GM10847 (cell line): ENCODE results near the gene ZMYM3.

Source experiments
- POLR2A ChIP-seq: IDR thresholded peaks from 2 replicates; pipeline ENCODE4 v1.6.1; 2011; ENCODE audit not compliant: insufficient read length; ENCODE audit errors: extremely low read depth

Gene ZMYM3

DNA sequence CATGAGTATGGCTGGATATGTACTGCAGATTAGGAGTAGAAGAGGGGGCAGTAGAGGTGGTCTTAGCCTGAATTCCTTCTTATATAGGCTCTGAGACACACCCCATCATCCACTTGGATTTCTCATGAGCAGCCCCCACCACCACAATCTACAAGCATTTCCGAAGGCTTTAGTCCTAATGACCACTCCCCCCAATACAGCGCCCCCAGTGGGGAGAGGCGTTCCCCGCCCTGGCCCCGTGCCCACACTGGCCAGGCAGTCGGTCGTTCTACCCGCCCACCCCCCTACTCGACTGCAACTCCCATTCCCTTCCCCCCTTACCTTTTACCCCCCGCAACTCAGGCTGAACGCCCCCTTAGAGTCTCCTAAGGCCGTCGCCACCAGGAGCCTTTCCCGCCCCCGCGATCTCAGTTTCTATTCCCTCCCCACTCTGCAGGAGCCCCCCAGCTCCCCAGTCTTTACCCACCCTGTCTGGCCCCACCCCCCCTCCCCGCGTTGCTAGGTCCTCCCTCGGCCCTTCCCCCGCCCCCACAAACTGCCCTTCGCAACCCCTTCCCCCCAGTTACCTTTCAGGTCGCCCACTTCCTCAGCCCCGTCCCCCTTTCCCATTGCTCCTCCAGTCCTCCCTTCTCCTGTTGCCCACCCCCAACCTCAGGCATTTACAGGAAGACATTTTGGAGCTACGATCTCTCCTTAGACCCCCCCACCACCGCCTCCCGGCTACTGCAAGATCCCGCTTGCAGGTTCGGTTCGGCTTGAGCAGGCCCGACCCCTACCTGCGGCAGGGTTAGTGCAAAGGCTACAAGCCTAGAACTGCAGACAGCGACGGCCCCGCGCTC lies 468 bp downstream of the ZMYM3 start:
- no peak for TF ChIP-seq POLR2A

DNA sequence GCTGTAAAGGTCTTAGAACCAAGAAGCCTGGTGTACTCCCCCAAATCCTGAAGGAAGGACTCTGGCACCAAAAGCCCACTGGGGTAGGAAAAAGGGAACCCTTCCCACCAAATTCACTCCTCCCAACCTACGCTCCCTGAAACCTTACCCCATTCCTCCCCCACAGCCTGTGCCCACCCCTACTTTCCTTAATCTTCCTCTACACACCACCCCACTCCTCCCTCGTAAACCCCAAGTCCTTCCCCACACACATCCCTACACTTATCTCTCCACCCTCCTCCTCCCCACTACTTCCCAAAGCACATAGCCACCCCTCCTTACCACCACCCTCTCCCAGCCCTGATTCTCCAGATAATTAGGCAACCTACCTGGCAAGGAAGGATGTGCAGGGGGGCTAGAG lies 1.7 kb downstream of the ZMYM3 start:
- no peak for TF ChIP-seq POLR2A

DNA sequence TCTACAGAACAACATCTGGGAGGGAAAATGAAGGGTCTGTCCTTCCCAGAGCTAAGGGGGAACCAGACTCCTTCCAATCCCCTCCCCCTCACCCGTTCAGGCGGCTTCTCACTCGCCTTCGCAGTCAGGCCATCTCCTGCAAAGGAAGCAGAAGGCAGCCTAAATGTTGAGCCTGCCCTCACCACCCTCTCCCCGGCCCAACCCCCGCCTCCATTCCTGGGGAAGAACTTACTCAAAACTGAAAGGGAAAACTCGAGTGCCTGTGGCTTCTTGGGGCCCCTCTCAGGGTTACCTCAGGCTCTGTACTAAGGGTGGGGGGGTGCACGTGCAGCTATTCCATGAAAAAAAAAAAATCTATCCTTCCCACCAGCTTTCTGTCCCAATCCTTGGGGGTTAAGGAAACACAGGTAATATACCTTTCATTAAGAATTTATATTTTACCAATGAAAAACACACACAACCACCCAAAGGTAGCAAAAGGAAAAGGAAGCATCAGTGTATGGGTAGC lies 2.4 kb downstream of the ZMYM3 start:
- TF ChIP-seq POLR2A: no peak

DNA sequence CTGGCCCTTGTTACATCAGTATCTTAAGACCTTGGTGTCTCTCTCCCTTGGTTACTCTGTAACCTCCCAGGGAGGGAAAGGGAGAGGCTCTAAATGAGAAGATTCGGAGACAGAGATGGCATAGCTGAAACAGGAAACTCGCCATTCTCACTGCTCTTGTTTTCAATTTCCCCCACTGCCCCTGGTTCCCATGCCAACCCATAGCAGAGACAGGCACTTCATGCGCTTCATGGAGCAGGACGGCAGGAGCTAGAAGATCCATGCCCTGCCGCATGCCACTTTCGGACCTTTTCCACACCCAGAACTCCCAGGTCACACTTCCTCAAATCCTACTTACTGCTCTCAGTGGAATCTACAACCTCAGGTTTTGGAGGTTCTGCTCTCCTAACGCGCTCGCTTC lies 3.1 kb downstream of the ZMYM3 start:
- TF ChIP-seq POLR2A: no peak

DNA sequence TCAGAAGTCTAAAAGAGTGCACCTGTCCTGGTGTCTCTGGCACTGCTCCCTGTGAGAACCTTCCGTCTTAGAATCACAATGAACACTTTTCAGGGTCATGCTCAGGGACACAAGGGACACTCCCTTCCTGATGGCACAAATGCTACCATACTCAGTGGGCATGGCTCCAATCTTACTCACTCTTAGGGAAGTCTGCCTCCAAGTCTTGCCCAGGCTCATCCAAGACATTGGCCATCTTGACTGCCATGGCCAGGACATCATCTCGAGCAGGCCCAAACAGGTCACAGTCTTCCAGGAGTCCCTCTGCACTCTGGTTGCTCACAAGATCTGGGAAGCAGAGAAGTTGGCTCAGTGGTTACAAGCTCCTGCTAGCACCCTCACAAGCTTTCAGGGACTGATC lies 8.8 kb downstream of the ZMYM3 start:
- no peak for TF ChIP-seq POLR2A

DNA sequence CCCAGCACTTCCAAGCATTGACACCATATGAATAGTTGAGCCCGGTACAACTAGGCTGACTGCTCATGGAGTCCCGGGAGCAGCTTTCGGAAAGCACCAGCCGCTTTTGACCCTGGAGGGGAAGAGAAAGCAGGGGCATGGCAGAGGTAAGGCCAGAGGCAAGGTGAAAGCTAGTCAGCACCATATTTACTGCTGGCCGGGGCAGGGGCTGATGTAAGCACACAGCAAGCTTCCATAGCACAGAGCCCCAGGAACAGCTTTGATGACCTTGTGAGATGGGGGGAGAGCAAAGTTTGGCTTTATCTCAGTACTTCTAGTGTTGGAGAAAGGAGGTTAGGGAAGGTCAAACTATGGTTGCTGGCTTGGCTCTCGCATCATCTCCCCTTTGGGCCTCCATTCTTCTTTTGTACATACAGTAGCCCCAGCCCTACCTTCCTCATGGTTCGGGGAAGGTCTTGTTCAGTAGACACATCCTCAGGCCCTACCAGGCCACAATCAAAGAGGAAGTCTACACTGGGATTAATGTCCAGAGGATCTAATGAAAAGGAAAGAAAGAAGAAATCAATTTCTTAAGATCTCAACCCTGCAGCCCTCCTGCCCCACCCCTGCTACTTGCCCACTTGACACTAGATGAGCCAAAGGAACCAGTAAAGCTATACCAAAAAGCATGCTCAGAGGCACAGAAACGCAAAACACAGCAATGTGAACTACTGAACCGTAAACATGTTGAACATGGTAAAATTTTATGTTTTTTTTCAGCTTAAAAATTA lies 9.4 kb downstream of the ZMYM3 start:
- no peak for TF ChIP-seq POLR2A

DNA sequence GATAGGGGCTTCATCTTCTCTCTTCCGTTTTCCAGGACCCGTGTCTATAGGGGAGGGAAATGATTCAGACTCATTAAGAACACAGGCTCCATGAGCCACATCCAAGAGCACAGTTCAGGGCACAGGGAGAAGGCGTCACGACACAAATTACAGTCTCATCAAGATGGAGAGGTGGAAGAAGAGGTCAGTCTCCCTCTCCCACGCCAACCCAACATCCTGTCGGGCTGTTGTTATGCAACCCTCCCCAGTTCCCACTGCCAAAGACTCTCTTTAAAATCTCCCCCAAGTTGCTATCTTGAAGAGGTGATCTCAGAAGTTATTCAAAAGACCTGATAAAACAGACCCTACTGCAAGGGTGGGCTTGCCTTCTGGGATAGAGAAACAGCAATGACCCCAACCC lies 12.6 kb downstream of the ZMYM3 start:
- TF ChIP-seq POLR2A: no peak

DNA sequence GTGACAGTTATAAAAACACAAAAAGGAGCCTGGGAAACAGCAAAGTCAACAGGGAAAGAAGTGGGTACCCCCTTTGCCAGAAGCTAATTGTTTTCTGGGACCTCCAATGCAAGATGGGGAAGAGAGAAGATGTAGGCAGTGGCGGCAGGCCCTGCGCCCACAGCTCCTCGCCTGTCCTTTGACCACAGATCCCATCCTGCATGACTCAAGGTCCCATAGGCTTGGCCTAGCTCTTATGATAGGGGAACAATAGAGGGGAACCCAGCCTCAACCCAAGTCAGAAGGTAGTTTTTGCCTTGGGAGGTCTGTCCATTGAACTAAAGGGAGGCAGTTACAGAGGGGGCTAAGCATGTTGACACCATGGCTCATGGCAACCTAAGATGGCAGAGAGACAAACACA lies 14.2 kb downstream of the ZMYM3 start:
- TF ChIP-seq POLR2A: no peak

DNA sequence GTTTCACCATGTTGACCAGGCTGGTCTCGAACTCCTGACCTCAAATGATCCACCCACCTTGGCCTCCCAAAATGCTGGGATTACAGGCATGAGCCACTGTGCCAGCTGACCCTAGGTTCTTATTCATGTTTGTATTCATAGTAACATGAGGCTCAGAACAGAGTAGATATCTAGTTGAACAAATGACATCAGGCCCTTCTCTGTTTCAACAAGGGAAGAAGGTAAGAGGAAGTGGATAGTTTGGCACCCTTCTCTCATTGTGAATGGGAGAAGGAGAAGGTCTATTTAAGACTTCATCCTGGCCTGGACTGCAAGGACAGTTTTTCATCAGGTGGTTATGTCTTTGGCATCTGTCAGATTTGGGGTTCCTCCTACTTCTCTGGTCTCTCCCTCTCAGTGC lies 17.1 kb downstream of the ZMYM3 start:
- TF ChIP-seq POLR2A: no peak

DNA sequence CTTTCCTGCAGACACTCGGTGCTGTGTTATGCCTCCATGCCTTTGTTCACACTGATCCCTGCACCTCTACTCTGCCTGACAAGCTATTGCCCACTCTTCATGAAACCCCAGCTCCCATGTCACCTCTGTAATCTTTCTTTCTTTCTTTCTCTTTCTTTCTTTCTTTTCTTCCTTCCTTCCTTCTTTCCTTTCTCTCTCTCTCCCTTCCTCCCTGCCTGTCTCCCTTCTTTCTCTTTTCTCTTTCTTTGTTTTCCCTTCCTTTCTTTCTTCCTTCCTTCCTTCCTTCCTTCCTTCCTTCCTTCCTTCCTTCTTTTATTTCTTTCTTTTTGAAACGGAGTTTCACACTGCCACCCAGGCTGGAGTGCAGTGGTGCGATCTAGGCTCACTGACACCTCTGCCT lies 18.5 kb downstream of the ZMYM3 start:
- no peak for TF ChIP-seq POLR2A

DNA sequence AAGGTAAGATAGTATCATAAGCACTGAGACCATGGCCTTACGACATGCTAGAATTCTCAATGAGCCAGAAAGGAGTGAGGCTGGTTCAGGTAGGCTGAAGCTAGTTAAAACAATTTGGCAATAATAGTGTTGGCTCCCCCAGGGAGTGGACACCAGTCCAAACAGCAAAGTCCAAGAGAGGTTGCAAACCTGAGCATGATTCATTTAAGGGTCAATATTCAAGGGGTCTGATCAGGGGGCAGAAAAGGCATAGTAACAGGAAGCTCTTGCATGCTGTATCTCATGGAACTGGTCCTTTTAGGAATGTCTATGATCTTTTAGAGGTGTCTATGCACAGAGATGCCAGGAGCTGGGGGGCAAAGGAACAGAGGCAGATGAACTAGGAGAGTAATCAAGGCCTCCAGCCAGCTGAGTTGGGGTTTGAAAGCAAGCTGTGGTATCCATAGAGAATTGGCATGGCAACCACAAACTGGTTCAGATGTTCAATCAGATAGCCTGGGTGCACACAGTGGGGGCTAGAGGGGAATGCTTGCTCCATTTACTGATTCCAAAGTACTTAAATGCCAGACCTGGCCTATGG lies 25.8 kb downstream of the ZMYM3 start:
- no peak for TF ChIP-seq POLR2A

DNA sequence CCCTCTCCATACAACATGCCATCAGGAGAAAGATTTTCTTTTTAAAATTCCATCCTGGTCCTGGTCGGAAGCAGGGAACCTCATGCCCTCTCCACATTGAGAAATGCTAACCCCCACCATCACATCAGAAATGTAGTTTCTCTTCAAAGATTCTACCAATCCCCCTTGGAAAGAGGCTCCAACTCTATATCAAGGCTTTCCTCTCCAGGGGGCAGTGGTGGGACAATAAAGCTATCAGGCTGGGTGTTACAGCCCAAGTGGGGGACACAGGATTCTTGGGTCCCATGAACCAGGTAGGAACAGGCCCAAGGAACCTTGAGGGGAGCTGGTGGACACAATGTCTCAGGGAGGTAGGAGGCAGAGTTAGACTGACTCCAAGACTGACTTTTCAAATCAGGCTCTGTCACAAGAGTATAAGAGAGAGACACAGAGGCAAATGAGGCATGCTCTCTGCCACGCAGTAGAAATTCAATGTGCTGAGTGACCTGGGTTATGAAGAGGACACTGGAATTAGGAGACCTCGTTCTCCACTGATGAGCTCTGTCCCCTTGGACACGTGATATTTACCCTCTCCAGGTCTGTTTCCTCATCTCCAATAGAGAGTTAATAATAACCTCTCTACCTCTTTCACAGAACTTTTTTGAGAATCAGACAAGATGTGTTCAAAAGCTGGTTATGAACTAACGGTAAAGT lies 26.4 kb downstream of the ZMYM3 start:
- no peak for TF ChIP-seq POLR2A

DNA sequence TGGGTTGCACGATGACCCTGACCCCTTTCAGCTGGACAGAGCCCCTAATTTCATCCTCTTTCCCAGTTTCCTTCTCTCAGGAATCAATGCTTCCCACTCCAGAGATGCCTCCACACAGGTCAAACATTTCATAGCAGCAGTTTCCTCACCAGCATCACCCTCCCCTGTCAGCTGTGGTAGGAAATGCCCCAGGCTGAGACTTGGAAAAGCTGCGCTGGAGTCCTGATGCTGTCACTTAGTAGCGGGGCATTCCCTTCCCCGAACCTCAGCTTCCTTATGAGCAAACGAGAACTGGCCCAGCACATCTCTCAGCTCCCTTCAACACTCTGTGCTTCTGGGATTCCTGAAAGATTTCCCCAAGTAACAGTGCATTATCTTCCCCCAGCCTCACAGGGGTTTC lies 28.3 kb downstream of the ZMYM3 start:
- no peak for TF ChIP-seq POLR2A

DNA sequence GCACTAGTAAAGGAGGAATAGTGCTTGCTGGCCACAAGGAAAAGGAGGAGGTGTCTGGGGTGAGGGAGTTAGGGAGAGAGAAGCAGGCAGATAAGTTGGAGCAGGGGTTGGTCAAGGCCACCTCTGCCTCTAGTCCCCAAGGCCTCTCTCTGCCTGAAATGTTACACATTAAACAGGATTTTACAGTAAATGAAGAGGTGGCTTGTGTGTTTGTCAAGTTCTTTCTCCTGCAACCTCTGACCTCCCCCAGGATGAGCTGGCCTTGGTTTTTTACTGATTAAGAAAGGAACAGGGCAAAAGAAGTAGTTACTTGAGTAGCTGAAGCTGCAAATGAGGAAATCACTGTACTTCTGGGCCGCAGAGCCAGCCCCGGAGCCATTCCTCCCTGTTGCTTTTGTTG lies 28.9 kb downstream of the ZMYM3 start:
- no peak for TF ChIP-seq POLR2A

DNA sequence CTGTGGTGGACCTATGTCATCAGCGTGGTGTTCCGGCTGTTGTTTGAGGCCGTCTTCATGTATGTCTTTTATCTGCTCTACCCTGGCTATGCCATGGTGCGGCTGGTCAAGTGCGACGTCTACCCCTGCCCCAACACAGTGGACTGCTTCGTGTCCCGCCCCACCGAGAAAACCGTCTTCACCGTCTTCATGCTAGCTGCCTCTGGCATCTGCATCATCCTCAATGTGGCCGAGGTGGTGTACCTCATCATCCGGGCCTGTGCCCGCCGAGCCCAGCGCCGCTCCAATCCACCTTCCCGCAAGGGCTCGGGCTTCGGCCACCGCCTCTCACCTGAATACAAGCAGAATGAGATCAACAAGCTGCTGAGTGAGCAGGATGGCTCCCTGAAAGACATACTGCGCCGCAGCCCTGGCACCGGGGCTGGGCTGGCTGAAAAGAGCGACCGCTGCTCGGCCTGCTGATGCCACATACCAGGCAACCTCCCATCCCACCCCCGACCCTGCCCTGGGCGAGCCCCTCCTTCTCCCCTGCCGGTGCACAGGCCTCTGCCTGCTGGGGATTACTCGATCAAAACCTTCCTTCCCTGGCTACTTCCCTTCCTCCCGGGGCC lies 29.7 kb downstream of the ZMYM3 start:
- TF ChIP-seq POLR2A: no peak

DNA sequence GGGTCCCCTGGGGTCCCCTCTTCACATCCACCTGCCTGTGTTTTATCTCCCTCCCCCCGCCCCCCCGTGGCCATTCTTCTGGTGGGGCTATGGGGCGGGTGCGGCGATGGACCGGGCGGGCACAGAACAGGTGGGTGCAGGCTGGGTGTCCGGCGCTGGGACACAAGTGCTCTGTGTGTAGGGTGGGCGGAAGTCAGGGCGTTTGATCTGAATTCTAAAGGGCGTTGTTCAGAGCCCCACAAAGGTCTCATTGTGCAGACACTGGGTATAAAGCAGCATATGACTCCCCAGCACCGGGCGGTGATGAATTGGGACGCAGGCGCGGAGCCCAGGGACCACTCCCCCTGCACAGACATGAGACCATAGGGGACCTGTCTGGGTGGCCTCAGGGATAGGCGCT lies 31.0 kb downstream of the ZMYM3 start, which contains the start of gene GJB1:
GJB1 (plus strand) TSS at position 296 of the 400 bp plus-strand sequence. CDS start 484 bp downstream, outside the sequence.
- no peak for TF ChIP-seq POLR2A
